Osteoblast (primary cell): ENCODE measurements around the gene STAG3. TPM values are rescaled to one million over a fixed set of nuclear protein-coding genes. Genes with fewer than 3 reads are reported as not detected.

ENCODE experiments used
- DNase-seq: peaks from one replicate; pipeline ENCODE4 v3.0.0; 2011; ENCODE audit warnings: low spot score, mixed read lengths; ENCODE audit not compliant: insufficient read length; ENCODE audit errors: missing footprints
- H2AFZ ChIP-seq: 2 replicates; pipeline ENCODE4 v1.6.0; 2011; ENCODE audit warnings: mild to moderate bottlenecking, low read length
- H3K27ac ChIP-seq: 2 replicates; pipeline ENCODE4 v1.5.1; 2011; ENCODE audit warnings: mild to moderate bottlenecking, low read depth, low read length, moderate library complexity
- H3K27me3 ChIP-seq: 2 replicates; pipeline ENCODE4 v1.6.0; 2012; ENCODE audit warnings: mild to moderate bottlenecking, control low read depth, inconsistent platforms, low read length, moderate library complexity; ENCODE audit not compliant: insufficient read depth
- H3K36me3 ChIP-seq: 2 replicates; pipeline ENCODE4 v1.5.1; 2011; ENCODE audit warnings: mild to moderate bottlenecking, low read length, control low read depth, moderate library complexity; ENCODE audit not compliant: insufficient read depth
- H3K4me1 ChIP-seq: 2 replicates; pipeline ENCODE4 v1.5.1; 2011; ENCODE audit warnings: mild to moderate bottlenecking, low read length, control low read depth, moderate library complexity; ENCODE audit not compliant: insufficient read depth
- H3K4me2 ChIP-seq: 2 replicates; pipeline ENCODE4 v1.6.0; 2011; ENCODE audit warnings: mild to moderate bottlenecking, low read length; ENCODE audit not compliant: insufficient read depth
- H3K4me3 ChIP-seq: fragments of 200-600 bp; sonication (generic); 3 replicates; pipeline ENCODE4 v1.5.1; 2012; ENCODE audit warnings: mild to moderate bottlenecking, low read length, inconsistent platforms; ENCODE audit not compliant: insufficient read depth
- H3K79me2 ChIP-seq: 2 replicates; pipeline ENCODE4 v1.6.0; 2012; ENCODE audit warnings: mild to moderate bottlenecking, low read length, control low read depth, inconsistent platforms; ENCODE audit not compliant: insufficient read depth
- H3K9me3 ChIP-seq: 2 replicates; pipeline ENCODE4 v1.5.1; 2011; ENCODE audit warnings: low read depth, low read length, control low read depth
- H4K20me1 ChIP-seq: 2 replicates; pipeline ENCODE4 v1.6.0; 2012; ENCODE audit warnings: mild to moderate bottlenecking, low read length, control low read depth; ENCODE audit not compliant: insufficient read depth
- total RNA-seq: library from RNA; depleted of rRNA; stranded (reverse); fragments of >200 nt; gene quantifications from 2 replicates; pipeline ENCODE4 v1.2.3, GENCODE V29; 2012
- TF ChIP-seq, protein P1 (sequence below): IDR thresholded peaks from 2 replicates; pipeline ENCODE4 v1.5.1; 2011; ENCODE audit warnings: mild to moderate bottlenecking, low read depth, low read length, moderate library complexity; ENCODE audit errors: extremely low read depth

STAG3 gene
- total RNA-seq, 1 donor: 1.4 TPM

DNA sequence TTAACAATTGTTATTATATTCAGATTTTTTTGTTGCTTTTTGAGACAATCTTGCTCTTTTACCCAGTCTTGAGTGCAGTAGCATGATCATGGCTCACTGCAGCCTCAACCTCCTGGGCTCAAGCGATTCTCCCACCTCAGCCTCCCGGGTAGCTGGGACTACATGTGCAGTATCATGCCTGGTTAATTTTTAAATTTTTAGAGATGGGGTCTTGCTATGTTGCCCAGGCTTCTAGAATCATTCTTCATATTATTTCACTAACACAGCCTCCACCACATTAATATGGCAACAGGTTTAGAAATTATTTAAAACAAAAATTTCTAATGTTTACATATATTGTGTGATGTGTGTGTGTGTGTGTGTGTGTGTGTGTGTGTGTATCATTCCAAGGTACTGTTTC is 30.4 kb upstream of the STAG3 start:
- Histone ChIP-seq H3K4me1 (peaks cover 9% of the 10 kb centered on the region), H4K20me1 (no peaks in the 10 kb centered on the region), H2AFZ (no peak overlapping the region), H3K27me3 (no peaks in the 10 kb centered on the region), H3K4me2 (no peak overlapping the region), H3K9me3 (no peaks in the 10 kb centered on the region), H3K36me3 (peaks cover under 1% of the 10 kb centered on the region), H3K27ac (no peak overlapping the region), H3K79me2 (peaks cover 28% of the 10 kb centered on the region), H3K4me3 (no peak overlapping the region)
- no peak for DNase-seq
- TF ChIP-seq, protein P1, sequence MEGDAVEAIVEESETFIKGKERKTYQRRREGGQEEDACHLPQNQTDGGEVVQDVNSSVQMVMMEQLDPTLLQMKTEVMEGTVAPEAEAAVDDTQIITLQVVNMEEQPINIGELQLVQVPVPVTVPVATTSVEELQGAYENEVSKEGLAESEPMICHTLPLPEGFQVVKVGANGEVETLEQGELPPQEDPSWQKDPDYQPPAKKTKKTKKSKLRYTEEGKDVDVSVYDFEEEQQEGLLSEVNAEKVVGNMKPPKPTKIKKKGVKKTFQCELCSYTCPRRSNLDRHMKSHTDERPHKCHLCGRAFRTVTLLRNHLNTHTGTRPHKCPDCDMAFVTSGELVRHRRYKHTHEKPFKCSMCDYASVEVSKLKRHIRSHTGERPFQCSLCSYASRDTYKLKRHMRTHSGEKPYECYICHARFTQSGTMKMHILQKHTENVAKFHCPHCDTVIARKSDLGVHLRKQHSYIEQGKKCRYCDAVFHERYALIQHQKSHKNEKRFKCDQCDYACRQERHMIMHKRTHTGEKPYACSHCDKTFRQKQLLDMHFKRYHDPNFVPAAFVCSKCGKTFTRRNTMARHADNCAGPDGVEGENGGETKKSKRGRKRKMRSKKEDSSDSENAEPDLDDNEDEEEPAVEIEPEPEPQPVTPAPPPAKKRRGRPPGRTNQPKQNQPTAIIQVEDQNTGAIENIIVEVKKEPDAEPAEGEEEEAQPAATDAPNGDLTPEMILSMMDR: no peak

DNA sequence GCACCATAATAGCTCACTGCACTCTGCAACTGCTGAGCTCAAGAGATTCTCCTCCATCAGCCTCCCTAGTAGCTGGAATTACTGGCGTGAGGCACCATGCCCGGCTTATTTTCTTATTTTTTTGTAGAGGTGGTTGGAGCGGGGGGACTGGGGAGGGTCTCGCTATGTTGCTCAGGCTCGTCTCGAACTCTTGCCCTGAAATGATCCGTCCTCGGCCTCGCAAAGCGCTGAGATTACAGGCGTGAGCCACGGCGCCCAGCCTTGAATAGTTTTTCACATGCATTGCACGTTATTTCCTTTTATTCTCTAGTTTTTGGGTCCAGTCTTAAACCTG is 29.5 kb upstream of the STAG3 start:
- no peak overlapping the region for H3K27ac ChIP-seq
- peaks cover 9% of the 10 kb centered on the region for H3K4me1 ChIP-seq
- peak overlapping the region; percentile 100 for H3K4me3 ChIP-seq
- H3K27me3 ChIP-seq: no peaks in the 10 kb centered on the region
- peaks cover 9% of the 10 kb centered on the region for H3K36me3 ChIP-seq
- H3K79me2 ChIP-seq: peaks cover 35% of the 10 kb centered on the region
- TF ChIP-seq, protein P1: no peak
- no peaks in the 10 kb centered on the region for H4K20me1 ChIP-seq
- no peak for DNase-seq
- peak overlapping the region; percentile 77 for H2AFZ ChIP-seq
- peak overlapping the region; percentile 90 for H3K4me2 ChIP-seq
- H3K9me3 ChIP-seq: no peaks in the 10 kb centered on the region

DNA sequence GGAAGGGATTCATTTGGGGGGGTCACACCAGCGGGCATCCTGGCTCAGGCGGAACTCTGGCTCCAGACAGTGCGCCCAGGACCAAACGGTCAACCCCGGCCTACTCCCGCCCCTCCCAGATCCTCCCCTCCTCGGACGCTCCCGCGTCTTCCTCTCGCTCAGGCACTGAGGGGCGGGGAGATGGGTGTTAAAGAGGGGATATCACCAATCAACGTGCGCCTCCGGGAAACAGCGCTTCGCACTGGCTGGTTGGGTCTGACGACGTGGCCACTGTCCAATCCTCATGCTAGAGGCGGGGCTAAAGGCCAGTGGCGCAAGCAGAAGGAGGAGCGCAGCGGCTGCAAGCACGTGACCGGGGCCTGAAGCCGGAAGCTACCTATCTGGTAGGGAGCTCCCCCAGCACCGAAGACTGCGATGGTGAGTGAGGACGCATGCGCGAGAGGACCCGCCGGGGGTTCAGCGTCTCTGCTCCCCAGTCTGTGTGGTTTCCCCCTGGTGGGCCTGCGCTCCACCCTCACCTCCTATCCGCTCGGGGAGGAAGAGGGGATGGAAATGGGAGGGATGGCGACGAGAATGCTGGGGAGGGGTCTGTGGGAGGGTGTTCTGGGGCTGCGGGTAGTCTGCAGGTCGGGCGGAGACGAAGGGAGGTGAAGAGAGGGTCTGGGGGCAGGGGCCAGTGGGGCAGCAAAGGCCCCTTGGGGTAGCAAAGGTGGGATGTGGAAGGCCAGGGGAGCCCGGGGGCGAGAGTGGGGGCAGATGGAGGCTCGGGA is 29.0 kb upstream of the STAG3 start, which contains the start of gene LAMTOR4:
LAMTOR4 (plus strand) TSS at position 360 of the 770 bp plus-strand sequence; CDS start at position 415, 55 bp downstream.
- peak; percentile 98 for DNase-seq

DNA sequence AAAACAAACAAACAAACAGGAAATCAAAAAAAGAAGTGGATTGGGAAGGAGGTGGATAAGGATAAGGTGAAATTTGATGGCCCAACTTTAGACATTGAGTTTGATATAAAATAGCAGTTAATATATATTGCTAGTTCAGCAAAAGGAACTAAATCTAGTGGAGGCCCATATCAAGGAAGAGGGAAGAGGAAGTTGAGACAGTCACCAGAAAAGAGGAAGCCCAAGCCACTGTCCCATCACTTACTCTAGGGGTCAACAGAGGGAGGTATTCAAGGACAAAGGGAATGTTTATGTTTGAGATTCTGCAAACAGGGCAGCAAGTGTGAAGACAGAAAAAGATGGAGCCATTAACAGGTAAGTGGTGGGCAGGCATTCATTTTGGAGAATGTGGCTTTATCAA is 25.3 kb upstream of the STAG3 start:
- H4K20me1 ChIP-seq: peaks cover 24% of the 10 kb centered on the region
- H3K27me3 ChIP-seq: no peaks in the 10 kb centered on the region
- H3K36me3 ChIP-seq: peaks cover 37% of the 10 kb centered on the region
- DNase-seq: peak; percentile 49
- H3K4me3 ChIP-seq: no peak overlapping the region
- peaks cover 62% of the 10 kb centered on the region for H3K79me2 ChIP-seq
- TF ChIP-seq, protein P1: no peak
- H3K9me3 ChIP-seq: no peaks in the 10 kb centered on the region
- H3K4me2 ChIP-seq: no peak overlapping the region
- peaks cover 15% of the 10 kb centered on the region for H3K4me1 ChIP-seq
- no peak overlapping the region for H3K27ac ChIP-seq
- H2AFZ ChIP-seq: no peak overlapping the region

More for the DNA sequence above, 29.0 kb upstream of the STAG3 start, which contains the start of gene LAMTOR4:
- Histone ChIP-seq H3K36me3 (peaks cover 11% of the 10 kb centered on the region), H3K4me1 (peaks cover 9% of the 10 kb centered on the region), H2AFZ (peak within 1 kb of the TSS; percentile 98), H3K4me3 (peak within 1 kb of the TSS; percentile 100), H3K27ac (peak within 1 kb of the TSS; percentile 81), H3K27me3 (no peaks in the 10 kb centered on the region), H3K79me2 (peaks cover 38% of the 10 kb centered on the region), H3K4me2 (peak within 1 kb of the TSS; percentile 90), H4K20me1 (peaks cover 3% of the 10 kb centered on the region), H3K9me3 (no peaks in the 10 kb centered on the region)
- TF ChIP-seq, protein P1: no peak
